Neural crest cell (in vitro differentiated cells): ENCODE data around the gene OXSR1. TPM values are rescaled to one million over a fixed set of nuclear protein-coding genes. Genes with fewer than 3 reads are reported as not detected.

ENCODE experiments used
- DNase-seq: peaks from one replicate; pipeline ENCODE4 v3.0.0; 2021; ENCODE audit warnings: low read depth, mixed read lengths, low spot score
- H3K27ac Mint-ChIP-seq: one replicate; pipeline ENCODE4 v1.8.0; 2021; ENCODE audit warnings: mild to moderate bottlenecking, mixed read lengths; ENCODE audit not compliant: unreplicated experiment
- H3K27me3 Mint-ChIP-seq: 2 replicates; pipeline ENCODE4 v1.8.0; 2021; ENCODE audit warnings: low read depth, mild to moderate bottlenecking, mixed read lengths
- H3K36me3 Mint-ChIP-seq: 2 replicates; pipeline ENCODE4 v1.8.0; 2021; ENCODE audit warnings: low read depth, mild to moderate bottlenecking, mixed read lengths
- H3K4me1 Mint-ChIP-seq: 2 replicates; pipeline ENCODE4 v1.8.0; 2021; ENCODE audit warnings: mixed read lengths
- H3K4me3 Mint-ChIP-seq: one replicate; pipeline ENCODE4 v1.8.0; 2021; ENCODE audit warnings: mild to moderate bottlenecking, mixed read lengths
- H3K9me3 Mint-ChIP-seq: 2 replicates; pipeline ENCODE4 v1.8.0; 2021; ENCODE audit warnings: mixed read lengths
- CTCF ChIP-seq: fragments of 200-600 bp; sonication (generic); conservative IDR thresholded peaks from 2 replicates; pipeline ENCODE4 v1.5.0; 2021; ENCODE audit warnings: antibody characterized with exemption, mild to moderate bottlenecking
- total RNA-seq: library from RNA; stranded (reverse); gene quantifications from 2 replicates; pipeline ENCODE4 v1.2.1, GENCODE V29; 2021

OXSR1 gene
- total RNA-seq, 1 donor from 2014 or later, result 48.4 TPM

GRCh38 chr3:38151667-38152265 lies 13.6 kb upstream of the OXSR1 start:
- Mint-ChIP-seq H3K9me3 (peaks cover 4% of the 10 kb centered on the region), H3K27me3 (peaks cover 2% of the 10 kb centered on the region), H3K4me3 (no peak overlapping the region), H3K4me1 (no peaks in the 10 kb centered on the region), H3K36me3 (no peaks in the 10 kb centered on the region), H3K27ac (no peak overlapping the region)
- TF ChIP-seq CTCF, result no peak
- DNase-seq, result no peak

- H3K9me3 Mint-ChIP-seq, result peaks cover 3% of the 10 kb centered on the region
- DNase-seq, result no peak
- no peak for TF ChIP-seq CTCF
- H3K27ac Mint-ChIP-seq, result no peak overlapping the region
- no peaks in the 10 kb centered on the region for H3K36me3 Mint-ChIP-seq
- peaks cover 2% of the 10 kb centered on the region for H3K27me3 Mint-ChIP-seq
- no peak overlapping the region for H3K4me3 Mint-ChIP-seq
- no peaks in the 10 kb centered on the region for H3K4me1 Mint-ChIP-seq
These were observed 12.7 kb upstream of the OXSR1 start for GRCh38 chr3:38152609-38153008.

GRCh38 chr3:38153221-38153620 lies 12.1 kb upstream of the OXSR1 start:
- Mint-ChIP-seq H3K4me1 (no peaks in the 10 kb centered on the region), H3K9me3 (no peaks in the 10 kb centered on the region), H3K27me3 (peaks cover 2% of the 10 kb centered on the region), H3K27ac (no peak overlapping the region), H3K4me3 (no peak overlapping the region), H3K36me3 (no peaks in the 10 kb centered on the region)
- no peak for TF ChIP-seq CTCF
- DNase-seq, result no peak

GRCh38 chr3:38154033-38154494 lies 11.3 kb upstream of the OXSR1 start:
- no peak for DNase-seq
- Mint-ChIP-seq H3K4me3 (no peak overlapping the region), H3K9me3 (no peaks in the 10 kb centered on the region), H3K36me3 (no peaks in the 10 kb centered on the region), H3K4me1 (no peaks in the 10 kb centered on the region), H3K27ac (no peak overlapping the region), H3K27me3 (peaks cover 2% of the 10 kb centered on the region)
- no peak for TF ChIP-seq CTCF

GRCh38 chr3:38154625-38155255 lies 10.6 kb upstream of the OXSR1 start:
- DNase-seq, result no peak
- Mint-ChIP-seq H3K4me1 (no peaks in the 10 kb centered on the region), H3K36me3 (no peaks in the 10 kb centered on the region), H3K4me3 (no peak overlapping the region), H3K27me3 (peaks cover 2% of the 10 kb centered on the region), H3K27ac (no peak overlapping the region), H3K9me3 (no peaks in the 10 kb centered on the region)
- TF ChIP-seq CTCF, result no peak
